Globus pallidus (tissue), 1 donor: ENCODE data around the gene SLC37A3.
A peak's percentile ranks its signal among the peaks of the same experiment; 100 is the strongest.
"Not testable (repeated sequence)": the region's sequence is repeated elsewhere in the genome, so short reads cannot be mapped to it uniquely, and the experiment has no call there.

Experiments used
- DNase-seq: peaks from one replicate; pipeline ENCODE4 v3.0.0-alpha.2; 2015; ENCODE audit warnings: low spot score

The SLC37A3 gene

GRCh38 chr7:140312141-140312846, 86.0 kb downstream of the SLC37A3 start:
- DNase-seq = no peak

- DNase-seq = not testable (repeated sequence)
These were observed 87.2 kb downstream of the SLC37A3 start for GRCh38 chr7:140311128-140311527.

DNA sequence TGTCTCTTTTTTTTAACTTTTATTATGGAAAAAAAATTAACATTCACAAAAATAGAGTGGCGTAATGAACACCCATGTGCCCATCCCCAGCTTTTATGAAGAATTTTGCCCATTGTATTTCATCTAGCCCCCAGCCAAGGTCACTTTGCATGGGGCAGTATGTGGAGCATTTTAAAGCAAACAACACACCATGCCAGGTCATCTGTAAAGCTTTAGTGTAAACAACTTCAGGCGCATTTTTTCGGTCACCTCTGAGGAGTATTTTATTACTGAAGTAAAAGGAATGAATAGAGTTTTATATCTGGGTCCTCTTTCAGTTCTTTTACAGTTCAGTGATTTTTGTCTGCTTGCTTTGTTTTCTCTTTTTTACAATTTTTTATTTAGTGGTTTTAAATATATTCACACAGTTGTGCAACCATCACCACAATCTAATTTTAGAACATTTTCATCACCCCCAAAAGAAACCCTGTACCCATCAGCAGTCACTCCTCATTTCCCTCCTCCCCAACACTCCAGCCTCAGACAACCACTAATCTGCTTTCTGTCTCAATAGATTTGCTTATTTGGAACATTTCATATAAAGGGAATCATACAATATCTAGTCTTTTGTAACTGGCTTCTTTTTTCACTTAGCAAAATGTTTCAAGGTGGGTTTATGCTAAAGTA, 87.9 kb downstream of the SLC37A3 start:
- no peak for DNase-seq

- DNase-seq = no peak
These were observed 90.3 kb downstream of the SLC37A3 start for GRCh38 chr7:140308060-140308459.

- peak; percentile 38 for DNase-seq
These were observed 94.0 kb downstream of the SLC37A3 start for GRCh38 chr7:140304191-140304799.

DNA sequence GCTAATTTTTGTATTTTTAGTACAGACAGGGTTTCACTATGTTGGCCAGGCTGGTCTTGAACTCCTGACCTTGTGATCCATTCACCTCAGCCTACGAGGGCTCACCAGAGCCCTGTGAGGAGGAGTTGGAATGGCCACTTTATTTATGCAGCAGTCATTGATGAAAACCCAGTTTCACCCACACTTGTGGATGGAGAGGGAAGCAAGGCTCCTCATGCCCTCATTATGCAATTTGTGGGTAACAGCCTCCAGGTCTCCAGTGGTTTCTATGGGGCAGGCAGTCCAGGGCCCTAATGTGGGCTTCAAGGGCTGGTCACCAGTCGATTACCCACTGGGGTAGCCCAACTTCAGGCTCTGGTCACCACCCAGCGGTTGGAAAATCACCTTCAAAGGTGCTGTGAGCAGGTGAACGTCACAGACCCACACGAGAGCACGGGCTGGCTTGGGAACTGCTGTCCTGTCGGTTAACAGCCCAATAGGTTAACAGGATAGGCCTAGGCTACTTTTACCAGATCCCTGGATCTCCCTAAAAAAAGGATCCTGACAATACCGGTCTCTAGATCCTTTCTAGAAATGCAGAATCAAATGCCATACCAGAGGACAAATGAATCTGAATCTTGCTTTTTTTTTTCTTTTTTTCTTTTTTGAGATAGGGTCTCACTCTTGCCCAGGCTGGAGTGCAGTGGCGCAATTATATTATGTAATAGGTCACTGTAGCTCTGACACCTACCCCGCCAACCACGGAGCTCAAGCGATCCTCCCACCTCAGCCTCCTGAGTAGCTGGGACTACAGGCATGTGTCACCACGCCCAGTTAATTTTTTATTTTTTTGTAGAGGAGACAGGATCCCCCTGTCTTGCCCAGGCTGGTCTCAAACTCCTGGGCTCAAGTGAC, 97.8 kb downstream of the SLC37A3 start:
- DNase-seq = no peak

DNA sequence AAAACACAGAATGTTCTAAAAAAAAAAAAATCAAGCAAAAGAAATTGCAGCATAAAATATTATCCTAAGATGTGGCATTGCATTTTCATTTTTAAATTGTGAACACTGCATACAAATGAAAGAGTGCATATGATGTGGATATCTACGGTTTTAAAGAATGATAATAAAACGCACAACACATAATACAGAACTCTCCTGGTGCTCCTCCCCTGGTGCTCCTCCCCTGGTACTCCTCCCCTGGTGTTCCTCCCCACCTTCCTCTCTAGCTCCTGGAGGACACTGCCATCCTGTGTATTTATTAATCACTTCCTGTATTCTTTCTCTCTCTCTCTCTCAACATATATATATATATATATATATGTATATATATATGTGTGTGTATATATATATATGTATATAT, 100.1 kb downstream of the SLC37A3 start:
- no peak for DNase-seq

- DNase-seq = no peak
These were observed 101.1 kb downstream of the SLC37A3 start for GRCh38 chr7:140297192-140297591.

GRCh38 chr7:140295224-140295738, 103.0 kb downstream of the SLC37A3 start:
- no peak for DNase-seq

- DNase-seq = no peak
These were observed 103.9 kb downstream of the SLC37A3 start for GRCh38 chr7:140294454-140294853.

DNA sequence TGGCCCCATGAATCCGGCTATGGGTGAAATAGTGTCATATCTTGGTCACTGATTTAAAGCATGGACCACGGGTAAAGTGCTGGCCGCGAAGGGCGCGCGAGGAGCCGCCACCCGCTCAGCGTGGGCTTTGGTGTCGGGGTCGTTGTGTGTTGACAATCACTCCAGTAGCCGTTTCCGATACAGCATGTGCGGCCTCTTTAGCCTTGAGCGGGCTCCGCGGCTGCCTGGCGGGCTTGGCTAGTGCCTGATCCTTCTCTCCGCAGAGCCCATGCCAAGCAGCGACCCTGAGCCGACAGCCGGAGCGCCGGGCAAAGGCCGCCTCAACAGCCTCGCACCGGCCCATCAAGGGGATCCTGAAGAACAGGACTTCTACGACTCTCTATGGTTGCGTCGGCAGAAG, 105.9 kb downstream of the SLC37A3 start:
- no peak for DNase-seq

GRCh38 chr7:140289804-140290203, 108.5 kb downstream of the SLC37A3 start:
- DNase-seq = no peak

- no peak for DNase-seq
These were observed 110.3 kb downstream of the SLC37A3 start for GRCh38 chr7:140287988-140288387.

DNA sequence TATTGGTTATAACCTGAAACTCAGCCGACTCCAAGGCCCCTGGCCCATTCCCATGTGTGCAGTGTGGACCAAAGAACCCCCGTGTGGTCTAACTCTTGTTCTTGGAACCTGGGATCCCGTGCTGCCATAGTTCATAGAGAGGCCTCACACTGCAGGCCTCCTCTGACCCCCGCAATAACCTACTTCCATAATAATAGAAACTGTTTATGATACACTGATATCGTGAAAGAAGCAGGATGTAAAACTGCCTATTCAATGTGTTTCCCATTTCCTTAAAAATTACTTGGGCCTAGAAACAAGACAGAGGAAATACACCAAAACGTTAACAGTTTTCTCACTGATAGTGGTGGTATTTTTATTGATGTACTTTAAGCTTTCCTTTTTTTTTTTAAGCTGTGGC, 112.4 kb downstream of the SLC37A3 start:
- DNase-seq = no peak

GRCh38 chr7:140284062-140284461, 114.3 kb downstream of the SLC37A3 start:
- DNase-seq = no peak
